HG03378 (cell line): Measurements from ENCODE around the gene RBM19.
"Not testable (repeated sequence)": the region's sequence is repeated elsewhere in the genome, so short reads cannot be mapped to it uniquely, and the experiment has no call there.

Source experiments
- ATAC-seq: cut with Tn5 transposase; IDR thresholded peaks from one replicate; pipeline ENCODE4 v1.9.1; 2021; ENCODE audit warnings: mild to moderate bottlenecking, moderate library complexity; ENCODE audit not compliant: unreplicated experiment

RBM19 gene

DNA sequence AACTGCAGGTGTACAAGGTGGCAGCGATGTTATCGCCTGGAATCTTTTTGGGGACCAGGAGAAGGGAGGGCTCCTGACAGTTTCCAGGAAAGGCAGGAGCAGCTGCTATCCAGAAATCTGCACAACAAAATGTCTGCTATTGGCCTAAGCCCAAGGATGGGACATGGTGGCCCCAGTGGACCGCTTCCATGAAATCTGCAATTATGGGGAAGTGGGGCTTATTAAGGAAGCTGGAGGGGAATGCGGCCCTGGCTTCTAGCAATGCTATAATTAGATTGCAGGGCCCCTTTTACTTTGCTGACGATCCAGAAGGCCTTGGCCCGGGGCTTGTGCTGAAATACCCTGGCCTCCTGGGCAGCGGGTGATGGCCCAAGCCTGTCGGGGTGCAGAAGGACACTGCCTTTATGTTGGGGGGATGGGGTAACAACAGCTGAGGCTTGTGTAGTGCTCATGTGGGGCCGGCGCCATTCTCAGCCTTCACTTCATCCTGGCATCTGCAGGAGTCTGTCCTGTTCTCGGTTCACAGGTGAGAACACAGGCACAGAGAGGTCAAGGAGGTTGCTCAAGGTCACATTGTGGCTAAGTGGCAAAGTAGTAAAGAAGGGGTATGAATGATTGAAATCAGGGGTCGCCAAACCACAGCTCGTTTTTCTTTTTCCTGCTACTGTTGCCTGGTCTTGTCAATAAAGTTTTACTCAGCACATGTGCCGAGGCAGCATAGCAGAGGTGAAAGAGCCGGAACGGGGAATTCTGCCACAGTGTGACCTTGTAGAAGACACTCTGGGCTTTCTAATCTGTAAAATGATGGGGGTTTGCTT is 153.5 kb downstream of the RBM19 start:
- ATAC-seq = no peak

DNA sequence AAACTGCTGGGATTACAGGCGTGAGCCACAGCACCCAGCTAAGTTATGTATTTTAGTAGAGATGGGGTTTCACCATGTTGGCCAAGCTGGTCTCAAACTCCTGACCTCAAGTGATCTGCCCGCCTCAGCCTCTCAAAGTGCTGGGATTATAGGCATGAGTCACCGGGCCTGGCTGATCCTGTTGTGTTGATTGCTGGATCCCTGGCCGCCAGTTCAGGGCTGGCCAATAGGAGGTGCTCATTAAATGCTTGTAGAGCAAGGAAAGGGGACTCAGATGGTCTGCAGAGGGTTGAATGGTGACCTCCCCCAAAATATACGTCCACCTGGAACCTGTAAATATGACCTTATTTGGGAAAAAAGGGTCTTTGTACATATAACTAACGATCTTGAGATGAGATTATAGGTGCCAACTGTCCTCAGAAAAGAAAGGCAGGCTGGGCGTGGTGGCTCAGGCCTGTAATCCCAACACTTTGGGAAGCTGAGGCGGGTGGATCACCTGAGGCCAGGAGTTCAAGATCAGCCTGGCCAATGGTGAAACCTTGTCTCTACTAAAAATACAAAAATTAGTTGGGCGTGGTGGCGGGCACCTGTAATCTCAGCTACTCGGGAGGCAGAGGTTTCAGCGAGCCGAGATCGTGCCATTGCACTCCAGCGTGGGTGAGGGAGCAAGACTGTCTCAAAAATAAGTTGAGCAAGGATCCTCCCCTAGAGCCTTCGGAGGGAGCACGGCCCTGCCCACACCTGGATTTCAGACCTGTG is 156.5 kb downstream of the RBM19 start:
- not testable (repeated sequence) for ATAC-seq

DNA sequence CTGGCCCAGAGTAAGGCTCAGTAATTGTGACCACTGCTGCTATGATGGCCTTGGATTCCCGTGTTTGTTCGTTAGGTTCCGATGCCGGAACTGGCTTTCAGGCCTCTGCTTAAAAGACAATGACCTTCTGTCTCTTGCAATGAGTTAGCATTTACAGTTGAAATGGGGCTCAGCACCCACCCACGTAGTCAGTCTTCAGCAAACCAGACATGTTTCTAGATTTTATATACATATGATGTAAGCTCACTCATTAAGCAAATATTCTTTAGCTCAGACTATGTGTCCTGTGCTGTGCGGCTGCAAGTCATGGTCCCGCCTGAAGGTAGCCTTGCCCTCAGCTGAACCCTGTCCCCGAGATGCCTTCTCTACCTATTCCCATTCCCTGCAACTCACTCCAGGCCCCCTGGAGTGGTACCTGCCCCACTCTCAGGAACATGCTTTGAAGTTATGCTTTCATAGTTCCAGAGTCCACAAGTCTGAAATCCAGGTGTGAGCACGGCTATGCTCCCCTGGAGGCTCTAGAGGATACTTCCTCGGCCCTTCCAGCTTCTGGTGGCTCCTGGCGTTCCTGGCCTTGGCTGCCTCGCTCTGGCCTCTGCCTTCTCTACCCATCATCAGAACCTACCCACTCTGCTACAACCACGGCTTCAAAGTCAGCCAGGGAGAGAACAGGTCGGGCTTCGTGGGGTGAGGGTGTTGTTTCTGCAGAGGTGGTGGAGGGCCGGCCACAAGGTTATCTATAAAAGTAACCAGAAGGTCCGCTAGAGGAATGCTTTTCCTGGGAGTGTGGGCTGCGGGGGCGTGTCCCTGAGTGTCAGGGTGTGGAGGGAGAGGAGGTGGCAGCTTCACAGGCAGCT is 157.8 kb downstream of the RBM19 start:
- ATAC-seq = no peak

DNA sequence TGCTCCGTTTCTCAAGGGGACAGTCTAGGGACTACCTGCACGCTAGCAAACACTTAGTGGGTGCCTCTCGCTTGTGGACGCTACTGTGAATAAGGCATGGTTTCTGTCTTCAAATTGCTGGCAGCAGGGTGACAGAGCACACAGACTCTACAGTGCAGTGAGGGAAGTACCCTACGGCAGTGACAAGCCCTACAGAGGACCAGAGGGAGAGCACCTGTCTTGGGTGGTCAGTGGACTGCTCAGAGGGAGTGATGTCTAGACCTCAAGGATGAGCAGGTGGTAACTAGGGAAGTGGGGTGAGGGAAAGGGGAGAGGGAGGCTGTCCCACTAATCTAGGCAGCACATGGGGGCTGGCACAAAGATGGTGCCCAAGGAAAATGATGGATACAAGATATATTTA is 160.5 kb downstream of the RBM19 start:
- no peak for ATAC-seq

DNA sequence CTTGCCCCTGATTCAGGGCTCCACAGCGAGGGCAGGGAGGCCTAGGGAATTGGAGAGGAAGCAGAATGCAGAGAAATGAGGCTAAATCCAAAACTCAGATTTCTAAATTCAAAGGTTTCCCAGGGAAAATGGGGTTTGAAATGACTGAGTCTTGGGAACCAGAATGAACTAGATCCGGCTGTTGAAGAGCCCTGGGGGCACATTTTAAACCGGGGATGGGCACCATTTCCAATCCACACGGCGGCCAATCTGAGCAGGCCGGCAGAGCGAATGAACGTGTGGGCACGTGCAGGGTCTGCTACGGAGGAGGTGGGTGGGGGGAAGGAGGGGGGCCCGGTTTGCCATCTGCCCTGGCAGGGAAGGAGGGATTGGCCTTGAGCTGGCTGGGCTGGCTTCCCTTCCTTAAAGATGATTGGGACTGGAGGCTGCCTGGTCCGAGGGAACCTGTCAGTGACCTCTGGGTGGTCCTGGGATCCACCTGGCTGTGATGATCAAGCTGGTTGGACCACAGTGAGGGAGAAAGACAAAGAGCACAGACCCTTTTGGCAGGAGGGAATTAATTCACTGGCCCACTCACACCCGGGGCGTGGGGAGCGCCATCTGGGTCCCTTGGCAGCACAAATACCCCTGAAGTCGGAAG is 161.0 kb downstream of the RBM19 start:
- no peak for ATAC-seq

DNA sequence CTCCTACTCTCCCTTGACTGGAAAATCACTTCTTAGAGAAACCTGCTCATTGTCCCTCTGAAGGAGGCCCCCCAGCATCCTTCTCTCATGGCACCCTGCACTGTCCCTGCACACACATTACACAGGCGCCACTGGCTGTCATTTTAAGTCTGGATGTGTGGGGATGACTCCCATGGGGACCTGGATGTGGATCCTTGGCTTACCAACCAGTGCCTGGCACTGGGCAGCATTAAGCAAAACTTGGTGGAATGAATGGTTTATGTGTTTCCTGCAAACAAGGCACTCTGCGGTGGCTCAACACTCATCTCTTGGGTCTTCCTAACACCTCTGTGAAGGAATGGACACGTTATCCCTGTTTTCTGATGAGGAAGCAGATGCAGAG is 162.4 kb downstream of the RBM19 start:
- no peak for ATAC-seq

DNA sequence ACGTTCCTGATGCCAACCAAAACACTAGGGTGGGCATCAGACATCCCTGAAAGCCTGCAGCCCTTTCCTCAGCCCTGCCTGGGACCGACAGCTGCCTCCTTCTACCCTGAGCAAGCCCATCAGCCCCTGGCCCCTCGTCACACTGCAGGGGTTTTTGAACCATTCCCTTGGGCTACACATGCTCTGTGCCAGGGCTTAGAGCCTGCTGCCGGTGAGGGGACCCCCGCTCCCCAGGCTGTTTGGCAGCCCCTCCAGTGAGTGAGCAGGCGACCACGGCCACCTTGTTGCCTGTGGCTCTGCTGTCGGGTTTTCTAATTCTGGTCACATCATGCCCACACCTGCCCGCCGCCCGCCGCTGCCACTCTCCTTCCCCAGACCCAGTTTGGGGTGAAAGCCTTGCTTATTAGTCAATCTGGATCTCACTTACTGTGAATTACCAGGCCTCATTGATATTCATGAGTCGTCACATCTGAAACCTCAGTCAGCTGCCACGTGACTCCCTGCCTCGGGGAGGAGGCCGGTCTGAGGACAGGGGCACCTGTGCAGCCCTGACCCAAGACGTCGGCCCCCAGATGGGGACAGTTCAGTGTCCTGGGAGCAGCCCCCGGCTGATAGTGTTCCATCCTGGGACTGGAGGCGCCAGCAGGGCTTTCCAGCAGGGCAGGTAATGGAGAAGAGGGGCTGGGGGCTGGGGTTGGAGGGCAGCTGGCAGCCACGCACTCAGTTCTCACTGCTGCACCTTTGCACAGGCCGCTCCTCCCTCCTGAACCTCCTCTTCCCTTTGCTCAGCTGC is 163.0 kb downstream of the RBM19 start:
- no peak for ATAC-seq

DNA sequence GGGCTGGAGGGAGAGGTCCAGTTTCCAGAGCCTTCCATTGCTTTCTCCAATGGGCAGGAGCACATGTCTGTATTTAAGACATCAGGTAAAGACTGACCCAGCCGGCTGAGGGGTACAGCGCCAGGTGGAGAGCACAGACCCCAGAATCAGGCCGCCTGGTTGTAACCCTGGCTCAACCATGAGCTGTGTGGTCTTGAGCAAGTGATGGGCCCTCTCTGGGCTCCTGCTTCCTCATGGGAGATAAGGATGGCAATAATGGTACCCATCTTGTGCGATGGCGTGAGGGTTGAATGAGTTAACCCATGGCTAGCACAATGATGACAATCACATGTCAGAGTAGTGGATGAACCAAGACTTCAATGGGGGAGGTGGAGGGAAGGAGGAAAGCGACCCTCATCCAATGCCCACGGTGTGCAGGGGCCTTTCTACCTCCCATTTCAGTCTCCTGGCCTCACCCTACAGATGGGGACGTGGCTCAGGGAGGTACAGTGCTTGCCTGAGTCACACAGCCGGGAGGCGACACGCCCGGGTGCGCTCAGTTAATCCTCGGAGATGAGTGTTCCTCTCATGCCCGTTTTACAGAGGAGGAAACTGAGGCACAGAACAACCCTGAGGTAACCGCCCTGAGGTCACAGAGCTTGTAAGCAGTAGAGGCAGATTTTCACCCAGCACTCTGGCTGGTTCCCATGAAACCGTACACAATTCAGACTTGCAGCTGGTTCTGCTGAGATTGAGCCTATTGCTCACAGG is 163.9 kb downstream of the RBM19 start:
- no peak for ATAC-seq

DNA sequence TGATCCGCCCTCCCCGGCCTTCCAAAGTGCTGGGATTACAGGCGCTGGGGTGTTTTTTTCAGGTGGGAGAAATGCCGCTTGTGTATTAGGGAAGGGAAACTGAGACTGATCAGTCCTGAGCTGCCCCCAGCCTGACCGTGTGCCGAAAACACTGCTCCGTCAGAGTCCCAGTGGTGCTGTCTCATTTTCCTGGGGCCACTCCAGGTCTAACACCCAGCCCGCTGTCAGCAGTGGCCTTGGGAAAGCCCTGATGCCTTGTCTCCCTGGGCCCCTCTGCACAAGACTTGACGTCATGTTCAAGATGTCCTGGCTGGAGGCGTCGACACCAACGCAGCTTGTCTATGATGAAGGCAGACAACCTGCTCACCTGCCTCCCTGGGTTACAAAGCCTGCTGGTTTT is 165.9 kb downstream of the RBM19 start:
- ATAC-seq = no peak

DNA sequence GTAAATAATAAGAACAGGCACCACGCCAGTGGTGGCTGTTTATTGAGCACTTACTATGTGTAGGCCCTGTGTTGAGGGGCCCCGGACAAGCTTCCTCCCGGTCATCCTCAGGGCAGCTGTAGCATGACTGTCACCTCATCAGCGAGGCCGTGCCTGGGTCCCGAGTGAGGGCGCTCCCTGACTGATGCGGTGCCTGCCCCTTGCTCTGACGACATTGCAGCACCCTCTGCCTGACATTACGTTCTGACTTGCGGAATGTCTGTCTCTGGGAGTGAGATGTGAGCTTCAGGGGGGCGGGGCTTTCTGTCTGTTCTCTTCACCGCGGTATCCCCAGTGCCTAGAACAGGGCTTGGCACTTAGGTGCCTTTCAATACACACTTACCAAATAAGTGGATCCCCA is 167.6 kb downstream of the RBM19 start:
- ATAC-seq = no peak

DNA sequence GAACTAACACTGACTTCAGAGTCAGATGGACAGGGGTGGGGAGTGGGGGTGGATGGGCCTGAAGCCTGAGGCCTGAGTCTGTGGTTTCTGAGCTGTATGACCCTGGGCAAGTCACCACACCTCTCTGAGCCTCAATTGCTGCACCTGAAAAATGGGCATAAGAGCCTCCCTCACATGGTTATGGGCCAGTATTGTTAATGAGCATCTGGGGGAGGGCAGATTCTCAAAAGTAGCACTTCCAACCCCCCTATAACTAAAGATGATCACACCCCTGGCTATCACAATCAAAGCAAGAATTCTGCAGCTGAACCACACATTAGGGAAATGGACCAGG is 168.6 kb downstream of the RBM19 start:
- ATAC-seq = no peak

DNA sequence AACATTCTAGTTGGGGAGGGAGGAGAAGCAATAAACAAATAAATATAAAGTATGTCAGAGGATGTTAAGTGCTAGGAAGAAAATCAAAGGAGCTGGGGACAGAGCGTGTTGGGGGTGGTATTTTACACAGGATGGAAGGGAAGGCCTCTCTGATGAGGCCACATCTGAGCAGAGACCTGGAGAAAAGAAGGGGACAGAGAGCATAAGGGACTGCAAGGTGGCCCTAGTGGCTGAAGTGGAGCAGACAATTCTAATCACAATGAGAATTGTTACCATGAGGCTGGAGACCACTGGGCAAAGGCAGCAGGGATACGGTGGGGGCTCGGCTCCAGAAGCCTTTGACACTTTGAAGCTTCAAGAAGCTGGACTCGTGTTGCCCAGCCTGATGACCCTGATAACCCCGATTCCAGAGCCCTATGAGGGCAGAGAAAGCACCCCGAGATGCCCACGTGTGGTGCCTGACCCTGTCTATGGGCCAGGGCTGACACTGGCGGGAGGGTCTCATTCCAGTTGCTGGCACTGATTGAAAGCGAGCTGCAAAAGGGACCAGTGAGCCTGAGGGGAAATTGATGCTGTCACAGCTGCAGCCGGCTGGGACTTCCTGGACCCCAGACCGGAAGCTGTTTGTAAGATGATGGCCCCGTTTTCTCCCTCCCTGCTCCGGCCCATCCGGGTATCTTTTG is 169.1 kb downstream of the RBM19 start:
- ATAC-seq = no peak

DNA sequence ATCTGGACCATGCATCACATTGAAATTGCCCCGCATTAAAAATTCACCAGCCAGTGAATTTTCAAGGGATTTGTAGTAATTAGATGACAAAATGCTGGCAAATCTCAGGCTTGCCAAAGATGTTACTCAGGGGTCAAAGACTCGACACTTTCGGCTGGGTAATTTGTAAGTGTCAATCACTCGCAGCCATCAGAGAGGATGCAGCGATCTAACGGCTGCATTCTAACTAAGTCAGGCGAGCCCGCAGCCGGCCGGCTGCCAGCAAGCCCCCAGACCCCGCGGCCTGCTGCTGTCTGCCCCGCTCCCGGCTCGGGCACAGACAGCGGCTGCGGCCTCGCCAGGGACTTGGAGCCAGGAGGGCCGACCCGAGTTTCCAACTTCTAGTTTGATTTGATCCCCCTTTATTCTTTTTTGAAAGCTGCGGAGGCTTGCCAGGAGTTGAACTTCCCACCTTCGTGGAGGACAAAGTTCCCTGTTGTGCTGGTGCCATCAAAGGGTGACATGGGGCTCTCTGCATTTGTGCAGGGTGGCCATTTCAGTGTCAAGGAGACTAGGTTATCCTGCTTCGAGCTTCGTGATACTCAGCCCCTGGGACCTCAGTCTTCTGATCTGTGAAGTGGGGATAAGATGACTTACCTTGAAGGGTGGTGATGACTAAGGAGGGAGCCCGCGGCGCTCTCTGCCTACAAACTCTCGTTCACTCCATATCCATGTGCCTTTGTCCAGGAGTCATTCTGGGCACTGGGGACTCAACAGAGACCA is 169.9 kb downstream of the RBM19 start:
- ATAC-seq = no peak

DNA sequence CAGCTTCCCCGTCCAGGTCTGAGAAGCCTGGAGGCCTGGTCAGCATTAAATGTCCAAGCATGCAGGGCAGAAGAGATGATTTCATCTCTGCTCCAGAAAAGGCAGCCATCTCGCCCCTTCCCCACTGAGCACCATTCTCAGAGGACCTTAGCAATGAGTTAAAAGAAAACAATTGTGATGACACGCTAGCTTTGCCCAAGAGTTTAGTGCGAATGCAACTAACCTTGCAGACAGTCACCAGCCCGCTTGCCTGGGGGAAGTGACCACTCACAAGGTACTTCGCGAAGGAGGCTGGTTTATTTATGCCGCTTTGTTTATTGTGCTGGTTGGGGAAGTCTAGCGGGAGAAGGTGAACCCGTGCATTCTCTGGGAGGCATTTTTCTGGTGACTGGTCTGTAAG is 170.7 kb downstream of the RBM19 start:
- ATAC-seq = no peak

DNA sequence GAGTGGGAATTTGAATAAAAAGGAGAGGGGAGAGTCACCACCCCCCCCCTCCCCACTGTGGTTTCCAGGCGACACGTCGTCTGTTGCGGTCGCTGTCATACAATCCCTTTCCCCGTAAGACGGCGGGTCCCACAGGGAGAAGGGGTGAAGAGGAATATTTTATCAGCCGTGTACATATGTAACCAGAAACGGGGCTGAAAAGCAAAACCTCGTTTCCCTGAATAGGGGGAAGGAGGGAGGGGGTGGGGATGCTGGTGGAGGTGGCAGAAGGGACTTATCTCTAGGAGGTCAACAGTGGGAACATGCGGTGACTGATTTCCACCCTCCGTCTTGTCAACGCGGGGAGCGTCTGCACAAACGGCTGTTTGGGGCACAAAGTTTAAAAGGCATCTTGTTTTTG is 171.4 kb downstream of the RBM19 start:
- ATAC-seq = no peak

DNA sequence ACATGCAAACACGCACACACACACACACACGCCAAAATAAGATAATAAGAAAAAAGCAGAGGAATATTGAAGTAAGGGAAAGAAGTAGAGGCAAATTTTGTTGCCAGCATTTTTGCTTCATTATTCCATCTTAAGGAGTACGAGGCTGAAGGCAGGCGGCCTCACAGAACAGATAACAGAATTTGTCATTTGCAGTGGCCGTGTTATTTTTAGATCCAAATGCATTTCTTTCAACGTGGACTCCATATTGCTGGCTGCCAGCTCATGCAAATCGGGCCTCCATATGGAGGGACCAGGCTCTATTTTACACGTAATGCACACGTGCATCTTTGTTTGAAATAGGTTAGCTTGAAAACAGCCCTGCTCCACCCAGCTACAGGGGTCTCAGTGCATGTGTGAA is 172.9 kb downstream of the RBM19 start:
- ATAC-seq = no peak

DNA sequence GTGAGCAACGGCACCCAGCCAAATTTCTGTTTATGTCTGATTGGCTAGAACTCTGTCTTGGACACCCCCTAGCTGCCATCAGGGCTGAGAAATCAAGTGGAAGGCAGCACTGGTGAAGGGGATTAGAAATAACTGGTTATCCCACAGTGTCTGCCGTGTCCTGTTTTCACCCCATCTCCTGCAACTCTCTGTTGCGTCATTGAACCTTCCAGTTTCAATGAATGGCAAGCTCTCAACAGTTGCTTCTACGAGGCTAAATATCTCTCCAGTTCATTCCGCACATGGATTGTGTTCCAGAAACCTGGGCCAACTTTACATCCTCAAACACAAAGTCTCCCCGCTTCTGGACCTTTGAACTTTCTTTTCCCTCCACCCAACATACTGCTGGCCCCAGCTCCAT is 173.7 kb downstream of the RBM19 start:
- ATAC-seq = no peak
